HL-60/S4 treated with retinoic acid at 250 ng/mL for 4 days and 3 days (cell line): ENCODE data around the gene CCR5AS.
"Not testable (repeated sequence)": the region's sequence is repeated elsewhere in the genome, so short reads cannot be mapped to it uniquely, and the experiment has no call there.

Source experiments
- in situ Hi-C: fragments of 300-500 bp; cut with MboI; formaldehyde crosslinking; loops from 2 replicates; pipeline ENCODE4 v1.7.0; 2022; ENCODE audit warnings: low sequenced_read_pairs

CCR5AS gene

DNA sequence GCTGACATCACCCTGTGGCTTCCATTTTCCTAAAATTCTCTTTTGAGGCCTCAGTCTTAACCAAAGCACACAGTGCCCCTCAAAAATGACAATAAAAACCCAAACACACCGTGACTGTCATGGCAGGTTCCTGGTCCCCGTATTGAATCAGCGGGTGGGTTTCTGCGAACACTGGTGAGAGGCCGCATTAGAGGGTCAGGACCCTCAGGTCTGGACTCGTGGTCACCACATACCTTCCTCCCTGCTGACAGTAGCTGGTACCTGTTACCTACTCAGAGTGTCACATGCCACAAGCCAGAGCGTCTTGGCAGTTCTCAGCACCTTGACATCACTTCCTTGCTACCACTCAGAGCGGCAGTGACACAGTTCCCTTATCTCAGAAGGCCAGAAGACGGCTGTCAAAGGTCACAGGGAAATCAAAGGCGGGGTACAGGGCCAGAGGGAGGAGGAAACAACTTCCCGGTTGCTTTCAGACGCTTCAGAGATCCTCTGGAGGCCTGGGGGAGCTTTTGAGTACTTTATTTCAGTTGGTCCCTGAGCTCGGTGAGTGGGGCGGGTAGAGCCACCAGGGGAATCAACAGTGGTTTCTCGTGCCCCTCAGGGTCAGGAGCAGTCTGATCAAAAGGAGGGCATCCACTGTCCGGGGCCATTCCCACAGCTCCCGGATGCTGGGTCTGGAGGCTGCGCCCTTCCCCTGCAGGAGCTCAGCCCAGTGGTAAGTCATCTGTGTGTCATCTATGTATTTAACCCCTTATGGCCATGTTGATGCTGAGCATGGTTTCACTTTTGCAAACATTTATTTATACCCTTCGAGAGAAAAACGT lies at the start of gene CCR5AS, which contains the start of gene CCRL2:
TSS of gene CCR5AS (minus strand) at position 279 of the 824 bp plus-strand sequence.
TSS of gene CCRL2 (plus strand) at position 472 of the 824 bp plus-strand sequence. CDS start 821 bp downstream, outside the sequence.
- in situ Hi-C loops: no loop called here

GRCh38 chr3:46456118-46456517 lies 49.3 kb upstream of the CCR5AS start:
- in situ Hi-C loops: no loop called here

- in situ Hi-C loops: no loop called here
These were observed 48.6 kb upstream of the CCR5AS start for GRCh38 chr3:46455231-46456115.

GRCh38 chr3:46454606-46455005 lies 47.7 kb upstream of the CCR5AS start:
- in situ Hi-C loops: no loop called here

GRCh38 chr3:46454209-46454595 lies 47.3 kb upstream of the CCR5AS start:
- in situ Hi-C loops: no loop called here

- in situ Hi-C loops: no loop called here
These were observed 46.8 kb upstream of the CCR5AS start for GRCh38 chr3:46453526-46454208.

DNA sequence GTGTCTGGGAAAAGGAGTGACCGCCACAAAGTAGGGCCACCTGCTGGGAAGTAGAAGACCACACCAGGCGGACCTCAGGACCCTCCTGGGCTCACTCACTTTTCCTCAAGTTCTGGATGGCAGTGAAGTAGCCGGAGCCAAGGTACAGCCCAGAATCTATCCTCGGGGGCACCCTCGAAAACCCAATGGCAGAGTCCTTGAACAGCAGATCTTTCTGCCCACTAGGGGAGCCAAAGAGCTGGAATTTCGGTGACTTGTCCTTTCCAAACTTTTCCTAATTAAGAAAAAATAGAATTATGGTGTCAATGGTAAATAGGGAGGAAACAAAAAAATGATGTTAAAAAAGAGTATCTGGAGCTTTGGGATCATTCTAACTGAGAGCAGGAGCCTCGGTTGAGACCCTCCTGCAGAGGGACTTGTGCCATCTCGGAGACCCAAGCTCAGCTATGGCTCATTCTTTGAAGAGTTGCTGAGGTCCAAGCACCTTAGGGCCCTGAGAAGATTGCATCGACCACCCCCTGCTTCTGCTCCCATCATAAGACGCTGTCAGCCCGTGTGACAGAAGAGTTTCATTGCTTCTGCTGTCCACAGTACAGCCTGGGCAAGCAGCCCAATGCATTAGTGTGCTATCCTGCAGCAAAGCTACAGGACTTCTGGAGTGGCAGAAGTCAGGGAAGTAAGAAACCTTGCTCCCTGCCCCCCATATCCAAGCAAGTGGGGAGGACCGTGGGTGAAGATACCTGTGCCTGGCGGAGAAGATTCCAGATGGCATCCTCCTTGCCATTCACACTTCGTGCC lies 43.1 kb upstream of the CCR5AS start:
- in situ Hi-C loops: no loop called here

- in situ Hi-C loops: no loop called here
These were observed 41.9 kb upstream of the CCR5AS start for GRCh38 chr3:46448721-46449120.

- in situ Hi-C loops: no loop called here
These were observed 40.5 kb upstream of the CCR5AS start for GRCh38 chr3:46447228-46447985.

GRCh38 chr3:46442576-46443530 lies 36.0 kb upstream of the CCR5AS start:
- in situ Hi-C loops: no loop called here

- in situ Hi-C loops: no loop called here
These were observed 33.8 kb upstream of the CCR5AS start for GRCh38 chr3:46440531-46441294.

DNA sequence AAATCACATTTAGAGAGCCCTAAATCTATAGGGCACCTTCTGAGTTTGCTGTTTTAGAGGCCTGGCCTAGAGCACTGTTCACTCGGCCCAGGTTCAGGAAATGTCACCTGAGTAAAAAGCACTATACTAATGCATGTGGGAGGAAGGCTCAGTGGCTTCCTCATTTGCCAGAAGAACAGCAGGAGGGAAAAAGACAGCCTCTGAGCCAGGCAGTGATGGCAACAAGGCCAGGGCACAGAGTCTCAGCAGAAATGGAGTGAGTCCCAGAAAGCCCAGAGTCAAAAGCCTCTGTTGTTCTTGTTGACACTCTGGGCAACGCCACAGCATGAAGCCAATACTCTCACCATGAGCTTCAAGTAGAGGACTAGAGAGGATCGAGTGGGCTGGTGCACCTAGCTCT lies 32.0 kb upstream of the CCR5AS start:
- in situ Hi-C loops: no loop called here

DNA sequence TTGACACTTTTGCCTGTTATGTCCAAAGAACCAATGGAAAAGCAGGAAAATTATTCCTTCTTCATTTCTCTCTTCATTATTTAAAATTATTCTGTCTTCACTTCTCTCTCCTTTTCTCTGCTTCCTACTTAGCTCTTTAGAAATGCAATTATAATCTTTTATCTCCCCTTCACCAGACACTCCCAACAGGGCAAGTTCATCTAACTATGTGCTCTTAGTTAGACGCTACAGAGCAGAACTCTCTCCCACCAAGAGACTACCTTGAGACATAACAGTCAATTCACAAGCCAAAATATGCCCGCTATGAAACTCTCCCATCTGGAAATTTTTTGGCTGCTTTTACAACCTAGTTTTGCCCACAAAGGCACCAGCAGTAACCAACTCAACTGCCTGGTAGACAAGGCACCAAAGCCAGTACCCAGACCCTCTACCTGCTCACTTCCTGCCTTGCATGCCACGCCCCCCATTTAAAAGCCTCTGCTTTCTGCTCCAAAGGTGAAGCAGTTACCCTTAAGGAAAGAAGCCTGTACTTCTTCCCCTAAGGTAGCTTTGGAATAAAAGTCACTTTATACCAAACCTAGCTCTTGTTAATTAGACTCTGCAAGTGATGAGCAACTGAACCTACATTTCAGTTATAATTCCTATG lies 28.3 kb upstream of the CCR5AS start:
- in situ Hi-C loops: no loop called here

GRCh38 chr3:46433841-46434240 lies 27.0 kb upstream of the CCR5AS start:
- in situ Hi-C loops: no loop called here

DNA sequence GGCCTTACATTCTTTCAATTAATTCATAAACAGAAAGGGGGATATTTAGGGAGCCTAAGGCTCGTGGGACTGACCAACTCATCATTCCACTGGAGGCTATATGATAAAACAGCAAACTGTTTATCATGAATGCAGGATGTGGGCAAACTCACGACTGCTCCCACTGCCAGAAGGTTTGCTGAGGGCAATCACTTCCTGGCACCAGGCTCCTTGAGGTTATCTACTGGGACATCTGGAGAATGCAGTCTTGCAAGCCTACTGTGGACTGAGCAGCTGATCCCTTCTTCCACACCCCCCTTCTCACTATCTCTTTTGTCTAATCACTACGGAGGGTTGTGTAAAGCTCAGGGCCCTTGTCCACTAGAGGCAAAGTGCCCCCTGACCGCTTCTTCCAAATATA lies 26.3 kb upstream of the CCR5AS start:
- in situ Hi-C loops: not testable (repeated sequence)

- in situ Hi-C loops: not testable (repeated sequence)
These were observed 25.0 kb upstream of the CCR5AS start for GRCh38 chr3:46431905-46432304.

DNA sequence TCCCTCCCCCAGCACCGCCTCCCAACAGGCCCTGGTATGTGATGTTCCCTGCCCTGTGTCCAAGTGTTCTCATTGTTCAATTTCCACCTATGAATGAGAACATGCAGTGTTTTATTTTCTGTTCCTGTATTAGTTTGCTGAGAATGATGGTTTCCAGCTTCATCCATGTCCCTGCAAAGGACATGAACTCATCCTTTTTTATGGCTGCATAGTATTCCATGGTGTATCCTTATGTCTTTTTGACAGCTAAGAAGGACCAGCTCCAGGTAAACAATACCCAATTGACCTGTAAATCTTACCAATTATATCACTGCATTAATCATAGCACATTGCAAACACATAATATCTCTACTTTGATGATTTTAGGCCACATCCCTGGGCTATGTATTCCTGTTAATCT lies 24.0 kb upstream of the CCR5AS start:
- in situ Hi-C loops: not testable (repeated sequence)
